Pulmonary artery endothelial cell (primary cell): ENCODE data around the gene EPB41L2. TPM values are rescaled to one million over a fixed set of nuclear protein-coding genes. Genes with fewer than 3 reads are reported as not detected.

Experiments used
- DNase-seq: peaks from one replicate; pipeline ENCODE4 v3.0.0-alpha.2; 2011; ENCODE audit warnings: low read depth, low spot score
- total RNA-seq: library from RNA; depleted of rRNA; stranded (reverse); fragments of >200 nt; gene quantifications from 2 replicates; pipeline ENCODE4 v1.2.3, GENCODE V29; 2014

EPB41L2 gene
- total RNA-seq, 1 donor from 2014 or later: 74.7 TPM

DNA sequence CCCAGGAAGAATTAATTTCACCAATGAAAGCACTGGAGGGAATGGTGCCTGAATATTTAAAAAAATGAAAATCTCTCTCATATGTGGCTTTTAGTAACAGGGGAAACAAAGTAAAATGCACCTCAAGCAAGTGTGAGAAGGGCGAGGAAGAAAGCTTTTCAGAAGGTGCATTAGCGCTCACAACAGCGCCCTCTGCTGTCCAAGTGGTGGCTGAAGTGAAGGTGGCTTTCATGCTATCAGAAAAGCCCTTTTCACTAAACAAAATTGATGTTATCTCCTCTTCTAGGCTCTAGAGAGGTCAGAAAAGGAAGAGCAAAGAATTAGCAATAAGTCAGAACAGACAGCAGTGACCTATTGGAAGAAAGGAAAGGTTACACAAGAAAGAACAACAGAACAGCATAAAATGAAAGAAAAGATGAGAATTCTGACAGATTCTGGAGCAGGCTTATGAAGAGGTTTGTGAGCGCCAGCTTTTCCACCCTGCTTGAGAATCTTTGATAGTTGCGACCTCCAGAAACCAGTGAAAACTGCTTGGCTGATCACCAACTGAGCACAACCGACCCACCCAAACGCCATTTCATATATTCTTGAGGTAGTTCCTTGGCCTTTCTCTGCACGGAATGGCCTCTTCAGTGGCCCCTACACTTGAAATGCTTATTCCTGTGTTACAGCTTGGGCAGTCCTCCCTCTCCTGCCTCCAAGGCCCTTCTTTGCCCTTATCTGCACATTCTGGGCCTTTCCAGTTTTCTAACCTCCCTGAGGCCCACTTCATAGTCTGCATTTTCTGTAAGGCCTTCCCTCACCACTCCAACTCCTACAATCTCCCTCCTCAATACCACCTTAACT lies 190.6 kb downstream of the EPB41L2 start:
- no peak for DNase-seq

DNA sequence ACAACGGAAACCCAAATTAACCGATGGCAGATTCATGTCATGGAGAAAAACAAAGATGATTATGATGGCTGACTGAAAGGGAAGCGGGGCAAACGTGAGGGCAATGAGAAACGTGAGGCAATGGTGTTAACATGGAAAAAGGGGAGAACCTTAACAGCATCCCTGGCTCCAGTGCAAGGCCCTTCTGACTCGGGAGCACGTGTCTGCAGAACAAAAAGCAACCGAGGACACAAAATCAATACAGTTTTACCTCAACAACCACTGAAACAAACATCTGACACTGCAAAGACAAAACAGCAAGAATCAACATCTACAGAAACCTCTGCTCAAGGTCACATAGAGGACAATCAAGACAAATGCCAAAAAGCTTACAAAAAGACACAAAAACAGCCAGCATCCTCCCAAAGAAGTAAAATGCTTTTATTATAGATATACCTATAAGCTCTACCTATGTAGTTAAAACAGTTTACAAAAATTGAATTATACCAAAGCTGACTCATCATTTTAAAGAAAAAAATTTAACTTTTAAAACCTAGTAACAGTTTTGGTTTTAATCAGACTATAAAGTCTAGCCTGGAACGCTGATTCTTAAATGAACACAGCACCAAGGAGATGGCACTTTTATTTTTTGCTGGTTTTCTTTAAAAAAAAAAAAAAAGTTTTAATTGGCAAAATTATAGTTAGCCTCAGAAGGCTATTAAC lies 192.7 kb downstream of the EPB41L2 start:
- DNase-seq: no peak

DNA sequence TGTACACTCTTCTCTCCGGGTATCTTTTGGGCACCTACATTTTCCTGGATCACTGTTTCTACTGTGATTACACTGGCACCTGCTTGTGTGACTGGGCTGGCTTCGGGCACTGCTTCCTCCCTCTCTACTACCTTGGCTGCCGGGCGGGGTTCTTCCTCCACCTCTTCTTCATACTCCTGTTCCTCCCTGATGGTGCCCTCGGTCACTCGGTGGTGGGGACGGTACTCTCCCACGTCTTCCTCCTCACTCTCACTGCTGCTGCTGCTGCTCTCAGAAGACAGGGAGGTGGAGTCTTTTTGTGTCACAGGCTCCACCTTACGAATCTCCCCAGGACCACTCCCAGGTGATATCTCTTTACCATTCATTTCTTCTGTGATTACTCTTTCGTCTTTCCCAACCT lies 193.4 kb downstream of the EPB41L2 start:
- no peak for DNase-seq

DNA sequence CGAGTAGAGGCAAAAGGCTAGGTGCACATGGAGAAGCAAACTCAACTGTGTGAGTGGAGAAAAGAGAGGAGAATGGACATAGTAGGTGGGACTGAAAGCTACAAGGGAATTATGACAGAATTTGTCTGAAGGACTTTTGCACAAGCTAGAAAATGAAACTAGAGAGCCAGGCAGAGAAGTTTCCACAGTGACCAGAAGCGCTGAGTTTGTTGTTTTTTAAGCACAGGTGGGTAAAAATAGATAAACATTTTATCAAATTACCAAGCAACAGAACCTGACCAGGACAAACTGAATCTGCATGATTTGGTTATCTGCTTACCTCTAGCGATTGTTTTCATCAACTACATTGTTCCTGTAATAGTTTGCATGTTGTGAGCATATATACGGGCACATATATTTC lies 197.3 kb downstream of the EPB41L2 start:
- no peak for DNase-seq

DNA sequence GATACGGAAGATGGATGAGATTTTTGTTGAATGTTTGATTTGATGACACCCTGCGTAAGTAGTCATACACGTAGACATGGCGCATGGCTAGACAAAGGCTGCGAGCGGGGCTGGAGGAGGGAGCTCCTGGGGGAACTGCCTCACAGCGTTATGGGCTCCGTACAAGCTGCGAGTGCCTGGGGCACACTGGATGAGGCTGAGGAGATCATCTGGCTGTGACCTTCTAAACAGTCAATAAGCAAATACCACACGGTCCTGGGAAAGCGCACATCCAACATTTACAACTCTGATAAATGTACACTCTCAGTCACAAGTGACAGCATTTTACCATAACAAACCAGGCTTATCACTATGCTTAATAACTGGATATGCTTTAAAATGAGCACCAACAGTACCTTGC lies 198.7 kb downstream of the EPB41L2 start:
- DNase-seq: no peak

DNA sequence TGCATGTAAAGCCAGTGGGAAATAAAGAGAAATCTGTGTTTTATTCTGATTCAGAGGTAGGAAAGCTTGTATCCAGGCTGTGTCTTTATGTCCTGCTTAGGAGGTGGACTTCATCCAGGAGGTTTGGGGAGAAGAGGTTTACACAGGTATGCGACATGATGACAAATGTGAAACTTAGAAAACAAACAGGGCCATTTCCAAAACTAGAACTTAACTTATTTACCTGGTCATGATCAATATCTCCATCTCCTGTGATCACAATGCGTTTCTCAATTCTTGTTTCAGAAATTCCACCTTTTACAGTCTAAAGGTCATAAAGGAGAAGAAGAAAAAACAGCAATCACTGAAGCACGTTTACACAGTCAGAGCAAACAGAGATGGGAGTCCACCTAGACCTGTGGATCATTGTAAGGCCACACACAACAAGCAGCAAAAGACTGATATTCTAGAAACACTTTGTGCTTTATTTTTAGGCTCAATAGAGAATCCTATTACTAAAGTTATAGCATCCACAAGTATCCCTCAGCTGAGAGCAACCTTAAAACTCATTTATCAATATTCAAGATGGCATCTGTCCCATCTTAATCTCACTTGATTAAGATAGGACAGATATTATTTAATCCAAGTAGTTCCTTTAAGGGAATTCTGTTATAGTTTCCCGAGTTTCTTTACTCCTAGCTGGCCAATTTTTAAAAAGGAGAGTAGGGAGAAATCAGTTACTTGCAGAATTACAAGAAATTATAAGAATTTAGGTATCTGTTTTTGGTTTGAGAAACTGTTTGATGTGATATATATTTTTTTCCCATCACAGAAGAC lies 199.4 kb downstream of the EPB41L2 start:
- no peak for DNase-seq

DNA sequence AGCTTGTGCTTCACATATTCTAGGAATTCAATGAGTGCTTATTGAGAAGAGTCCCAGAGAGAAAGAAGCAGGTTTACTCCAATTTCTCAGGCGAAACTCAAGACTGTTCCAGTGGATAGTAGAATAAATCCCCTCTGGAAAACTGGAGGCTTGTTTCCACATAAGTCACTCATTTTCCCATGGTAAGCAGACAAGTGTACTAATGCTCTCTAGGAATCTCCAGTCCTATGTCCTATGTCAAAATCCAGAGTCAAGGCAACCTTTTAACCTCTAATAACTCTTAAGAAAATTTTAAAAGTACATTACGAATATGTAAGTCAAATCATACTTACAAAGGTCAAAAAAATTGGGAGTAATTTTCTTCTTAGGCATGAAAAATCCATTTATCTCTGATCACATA lies 200.7 kb downstream of the EPB41L2 start:
- DNase-seq: no peak

DNA sequence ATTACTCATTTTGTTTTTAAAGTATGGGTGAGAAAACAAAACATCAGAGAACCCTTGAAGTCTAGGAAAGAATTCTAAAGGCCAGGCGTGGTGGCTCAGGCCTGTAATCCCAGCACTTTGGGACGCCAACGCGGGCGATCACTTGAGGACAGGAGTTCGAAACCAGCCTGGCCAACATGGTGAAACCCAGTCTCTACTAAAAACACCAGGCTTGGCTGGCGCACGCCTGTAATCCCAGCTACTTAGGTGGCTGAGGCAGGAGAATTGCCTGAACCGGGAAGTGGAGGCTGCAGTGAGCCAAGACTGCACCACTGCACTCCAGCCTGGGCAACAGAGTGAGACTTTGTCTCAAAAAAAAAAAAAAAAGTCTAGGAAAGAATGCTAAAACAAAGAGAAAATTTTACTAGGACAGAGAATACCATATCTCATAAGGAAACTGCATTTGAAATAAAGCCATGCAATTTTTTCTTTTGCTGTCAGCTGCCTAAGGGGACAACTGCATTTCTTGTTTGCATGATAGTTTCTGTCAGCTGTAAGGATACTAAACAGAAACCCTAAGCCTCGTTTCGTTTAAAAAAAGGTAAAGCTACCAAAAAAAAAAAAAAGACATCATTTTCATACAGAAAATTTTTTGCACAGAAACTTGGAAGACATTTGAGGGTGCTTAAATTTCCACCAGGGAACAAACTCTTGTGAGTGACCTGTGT lies 203.7 kb downstream of the EPB41L2 start:
- DNase-seq: no peak

DNA sequence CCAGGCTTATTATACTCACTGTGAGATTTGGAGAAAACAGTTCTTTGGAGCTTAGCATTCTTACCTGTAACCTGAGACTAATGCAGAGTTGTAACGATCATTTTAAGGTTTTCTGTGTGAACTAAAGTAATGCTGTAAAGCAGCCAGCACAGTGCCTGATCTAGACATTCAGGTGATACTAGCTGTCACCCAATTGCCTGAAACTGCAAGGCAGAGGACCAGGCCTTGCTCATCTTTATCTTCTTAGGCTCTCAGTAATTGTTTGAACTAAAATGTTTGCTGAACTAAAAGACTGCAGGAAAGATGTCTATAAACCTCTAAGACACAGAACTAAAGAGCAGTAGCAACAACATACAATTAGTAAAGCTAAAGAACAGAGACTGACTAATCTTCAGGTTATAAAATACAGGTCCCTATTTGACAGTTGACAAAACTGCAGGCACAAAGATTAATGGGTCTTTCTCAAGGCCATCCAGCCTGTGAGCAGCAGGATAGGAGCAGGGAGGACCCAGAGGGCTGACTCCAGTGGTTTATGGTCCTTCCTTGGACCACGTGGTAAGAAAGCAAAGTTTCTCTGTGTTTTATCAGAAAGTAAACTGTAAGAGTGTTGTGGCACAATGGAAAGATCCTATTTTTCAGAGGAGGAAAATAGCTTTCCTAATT lies 204.4 kb downstream of the EPB41L2 start:
- no peak for DNase-seq

DNA sequence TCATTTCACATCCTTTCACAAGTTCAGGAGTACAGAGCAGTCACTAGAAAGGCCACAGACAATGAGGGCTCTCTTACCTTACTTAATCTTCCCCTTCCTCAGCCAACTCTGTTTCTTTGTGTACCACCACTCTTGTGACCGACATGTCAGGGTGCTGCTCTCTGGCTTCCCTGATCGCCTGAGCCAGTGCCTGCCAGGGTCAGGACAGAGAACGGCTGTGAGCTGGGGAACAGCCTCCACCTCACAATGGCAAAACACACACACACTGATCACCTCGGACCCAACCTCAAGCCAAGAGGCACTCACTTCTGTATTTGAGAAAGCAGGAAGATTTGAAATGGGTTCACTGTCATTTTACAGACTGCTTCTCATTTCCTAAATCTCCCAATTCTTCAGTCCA lies 205.0 kb downstream of the EPB41L2 start:
- no peak for DNase-seq

DNA sequence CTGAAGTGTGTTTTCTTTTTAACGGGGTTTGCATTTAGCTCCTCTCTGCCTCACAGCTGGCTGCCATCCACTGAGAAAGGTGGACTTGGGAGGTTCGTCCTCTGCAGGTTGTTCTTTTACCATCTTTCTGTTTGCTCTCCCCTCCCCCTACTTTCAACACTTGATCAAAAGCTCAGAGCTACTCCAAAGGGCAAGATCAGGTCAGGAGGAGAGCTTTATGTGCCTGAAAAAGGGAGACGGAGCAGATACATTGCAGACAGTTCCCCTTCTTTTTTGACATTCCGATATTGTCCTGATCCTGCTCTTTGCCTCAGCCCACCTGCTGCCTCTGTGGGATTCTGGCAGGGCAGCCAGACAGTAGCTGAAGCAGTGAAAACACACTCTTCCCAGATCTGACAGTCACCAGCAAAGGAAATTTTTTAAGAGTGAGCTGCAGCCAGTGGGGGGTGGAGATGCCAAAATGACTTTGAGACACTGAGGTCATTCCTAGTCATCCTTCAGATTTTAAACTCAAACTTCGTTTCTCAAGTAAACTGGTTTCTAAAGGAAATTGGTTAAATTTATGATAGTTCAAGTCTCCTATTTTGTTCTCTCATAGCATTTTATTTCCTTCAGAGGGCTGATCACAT lies 209.4 kb downstream of the EPB41L2 start:
- no peak for DNase-seq

DNA sequence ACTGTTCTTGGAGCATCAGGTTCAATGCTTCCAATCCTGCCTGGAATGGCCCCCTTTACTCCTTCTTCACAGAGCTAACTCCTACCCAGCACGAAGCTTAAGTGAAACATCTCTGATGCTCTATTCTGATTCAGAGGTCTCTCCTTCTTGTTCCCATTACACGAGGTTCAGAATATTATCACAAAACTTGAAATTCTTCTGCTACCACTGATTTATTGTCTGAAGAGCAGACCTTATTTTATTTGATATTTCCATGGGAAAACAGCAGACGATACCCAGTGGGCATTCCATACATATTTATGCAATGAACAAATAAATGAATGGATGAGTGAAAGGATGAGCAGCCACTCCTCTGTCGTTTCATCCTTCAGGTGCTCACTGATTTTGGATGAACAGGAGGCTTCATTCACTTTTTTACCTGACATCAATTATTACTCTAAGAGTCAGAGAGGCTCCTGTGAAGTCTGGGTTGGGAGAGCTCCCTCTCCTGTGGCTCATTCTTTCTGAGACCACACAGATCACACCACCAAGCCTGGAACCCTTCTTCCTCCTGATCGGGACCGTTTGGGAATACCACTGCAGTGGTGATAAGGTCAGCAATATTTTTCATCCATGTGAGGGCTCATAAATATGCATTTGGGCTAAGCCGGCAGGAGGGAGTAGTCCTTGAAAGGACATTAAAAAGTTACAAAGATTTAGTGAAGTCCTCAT lies 210.0 kb downstream of the EPB41L2 start:
- no peak for DNase-seq

DNA sequence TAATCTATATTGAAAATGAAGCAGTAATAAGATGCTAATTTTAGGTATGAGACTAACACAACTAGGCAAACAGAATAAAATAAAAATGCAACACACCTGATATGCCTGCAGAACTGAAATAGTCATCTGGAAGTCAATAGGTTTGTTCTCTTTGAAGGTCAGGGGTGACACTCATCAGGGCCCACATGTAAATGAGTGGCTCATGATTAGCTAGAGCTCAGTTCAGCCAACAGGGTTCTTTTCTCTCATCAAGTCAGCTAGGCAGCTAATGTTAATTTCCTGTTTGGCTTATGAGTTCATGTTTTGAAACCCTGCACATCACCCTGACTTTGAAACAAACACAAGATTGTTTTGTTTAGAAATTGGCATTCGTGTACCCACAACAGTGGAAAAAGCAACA lies 212.0 kb downstream of the EPB41L2 start:
- DNase-seq: no peak

DNA sequence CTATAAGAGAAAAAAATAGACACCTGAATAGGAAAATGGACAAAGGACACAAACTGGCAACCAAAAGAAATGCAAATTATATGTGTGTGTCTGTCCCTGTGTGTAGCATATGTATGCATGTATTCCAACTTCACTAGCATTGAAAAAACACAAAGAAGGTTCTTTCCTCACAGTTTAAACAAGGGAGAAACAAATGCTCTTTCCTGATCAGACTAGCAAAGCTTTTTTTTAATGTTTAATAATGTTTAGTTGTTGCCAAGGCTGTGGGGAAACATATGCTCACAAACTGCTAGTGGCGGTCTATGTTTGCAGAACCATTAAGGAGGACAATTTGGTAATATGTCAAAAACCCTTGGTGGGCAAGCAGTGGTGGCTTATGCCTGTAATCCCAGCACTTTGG lies 213.5 kb downstream of the EPB41L2 start:
- no peak for DNase-seq

DNA sequence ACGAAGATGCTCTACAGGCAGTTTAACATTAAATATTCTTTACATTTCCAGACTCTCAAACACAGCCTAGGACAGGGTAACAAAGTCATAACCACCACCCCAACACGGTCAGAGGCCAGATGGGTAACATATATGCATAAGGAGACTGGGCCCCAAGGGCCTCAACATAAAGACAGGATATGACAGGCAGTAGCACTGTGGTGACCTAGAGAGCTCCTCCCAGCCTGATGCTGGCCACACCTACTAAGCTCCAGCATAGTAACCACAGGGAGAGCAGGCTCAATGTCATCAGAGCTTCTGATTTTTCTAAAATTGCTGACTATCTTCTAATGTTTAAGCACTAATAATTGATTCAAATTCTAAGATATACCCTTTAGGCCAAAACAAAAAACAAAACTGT lies 214.1 kb downstream of the EPB41L2 start:
- no peak for DNase-seq

DNA sequence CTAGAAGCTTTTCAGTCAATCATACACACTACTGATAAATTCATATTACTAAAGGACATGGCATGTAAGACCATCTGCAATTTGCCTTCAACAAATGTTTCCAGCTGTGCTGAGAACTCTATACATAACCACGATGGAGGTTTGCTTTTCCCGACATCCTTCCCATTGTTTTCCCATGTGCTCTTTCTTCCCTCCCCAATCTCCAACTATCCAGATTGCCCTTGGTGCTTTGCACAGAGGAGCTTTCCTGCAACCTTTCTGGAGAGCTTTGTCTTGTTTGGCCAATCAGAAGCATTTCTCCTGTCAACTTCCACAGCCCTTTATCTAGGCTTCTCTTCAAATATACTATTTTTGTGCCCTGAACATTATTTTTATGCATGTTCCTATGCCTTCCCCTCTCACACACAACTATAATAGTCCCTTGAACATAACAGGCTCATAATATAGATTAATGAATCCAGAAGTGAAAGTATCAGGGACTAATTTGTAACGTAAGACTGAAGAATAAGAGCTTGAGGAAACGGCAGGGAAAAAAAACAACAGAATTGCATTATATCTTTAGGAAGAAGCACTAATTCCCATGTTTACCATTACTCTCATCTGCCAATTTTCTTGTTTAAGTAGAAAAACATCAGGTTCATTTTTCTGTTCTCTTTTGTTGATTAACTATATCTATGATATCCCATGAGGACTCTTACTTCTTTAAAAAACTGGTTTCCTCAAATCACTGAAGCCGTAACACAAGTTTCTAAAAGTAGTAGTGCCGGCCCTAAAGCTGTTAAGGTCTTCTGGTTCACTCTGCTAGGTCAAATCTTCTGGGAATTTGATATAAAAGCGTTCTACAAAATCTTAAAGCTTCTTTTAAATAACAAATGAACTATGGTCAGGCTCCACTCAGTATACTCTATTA lies 215.8 kb downstream of the EPB41L2 start:
- no peak for DNase-seq

DNA sequence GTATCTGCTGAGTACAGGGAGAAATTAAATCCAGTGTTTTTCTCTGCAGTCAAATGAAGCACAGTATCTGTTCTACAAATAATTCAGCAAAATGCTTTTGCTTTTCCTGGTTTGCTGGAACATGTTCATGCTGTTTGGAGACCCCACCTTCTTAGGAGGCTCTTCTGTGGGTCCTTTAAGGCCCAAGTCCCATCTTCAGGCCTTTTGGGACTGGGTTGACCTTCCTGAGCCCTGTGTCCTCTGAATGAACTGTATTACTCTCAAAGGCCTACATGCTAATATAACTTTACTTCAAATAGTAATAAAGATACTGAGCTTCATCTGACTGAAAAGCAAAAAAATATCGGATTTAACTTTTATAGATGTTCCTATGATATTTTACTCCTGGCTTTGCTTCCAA lies 216.5 kb downstream of the EPB41L2 start:
- DNase-seq: no peak

DNA sequence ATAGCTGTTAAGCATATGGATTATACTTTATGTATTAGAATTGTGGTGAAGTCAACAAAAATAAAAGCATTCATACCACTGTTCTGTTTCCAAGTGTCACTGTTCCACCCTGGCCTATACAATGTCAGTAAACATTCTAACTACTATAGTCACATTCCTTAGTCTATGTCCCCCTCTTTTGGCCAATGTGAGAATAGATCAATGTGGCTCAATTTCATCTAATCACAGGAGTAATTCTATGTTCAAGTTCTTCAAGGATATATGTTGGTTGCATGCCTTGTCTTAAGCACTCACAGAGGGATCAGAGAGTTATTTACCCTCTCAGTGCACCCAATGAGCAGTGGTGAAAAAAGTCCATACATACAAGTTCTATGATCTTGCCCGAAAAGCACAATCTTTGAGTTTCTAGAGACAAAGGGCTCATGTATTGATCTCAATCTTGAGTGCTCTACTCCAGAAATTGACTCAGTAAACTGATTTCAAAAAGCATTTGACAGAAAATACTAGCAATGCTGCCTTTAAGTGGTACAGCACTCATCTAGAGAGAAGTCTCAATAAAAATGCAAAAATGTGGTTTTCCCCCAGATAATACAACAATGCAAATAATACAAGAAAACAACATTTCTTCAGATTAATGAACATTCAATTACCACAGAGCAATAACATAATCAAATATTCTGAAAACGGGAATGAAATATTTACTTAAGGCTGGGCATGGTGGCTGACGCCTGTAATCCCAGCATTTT lies 219.3 kb downstream of the EPB41L2 start:
- peak; percentile 15 for DNase-seq
